Daoy (cell line): ENCODE data around the gene EIF3B. TPM values are rescaled to one million over a fixed set of nuclear protein-coding genes. Genes with fewer than 3 reads are reported as not detected.
"Not testable (repeated sequence)": the region's sequence is repeated elsewhere in the genome, so short reads cannot be mapped to it uniquely, and the experiment has no call there.

ENCODE experiments used
- DNase-seq: peaks from one replicate; pipeline ENCODE4 v3.0.0-alpha.2; 2015; ENCODE audit warnings: low read depth
- total RNA-seq: library from RNA; depleted of rRNA; stranded (reverse); fragments of >200 nt; shearing (Covaris generic); gene quantifications from 2 replicates; pipeline ENCODE4 v1.2.3, GENCODE V29; 2014; rRNA removed

EIF3B gene
- total RNA-seq, result 334 and 348 TPM in 2 replicates

GRCh38 chr7:2354186-2354938 is at the start of gene EIF3B:
EIF3B (plus strand) TSS chr7:2354827; CDS start chr7:2354922, 95 bp downstream.
- DNase-seq, result peak; percentile 96

- not testable (repeated sequence) for DNase-seq
These were observed 49.4 kb upstream of the EIF3B start for GRCh38 chr7:2305258-2305657.

GRCh38 chr7:2306688-2307087 is 47.9 kb upstream of the EIF3B start:
- DNase-seq, result no peak

- DNase-seq, result no peak
These were observed 46.9 kb upstream of the EIF3B start for GRCh38 chr7:2307690-2308107.

GRCh38 chr7:2309889-2310331 is 44.7 kb upstream of the EIF3B start:
- DNase-seq, result peak; percentile 90

GRCh38 chr7:2312267-2312929 is 42.2 kb upstream of the EIF3B start:
- DNase-seq, result no peak

GRCh38 chr7:2313450-2314208 is 41.0 kb upstream of the EIF3B start:
- DNase-seq, result peak; percentile 39

- peak; percentile 94 for DNase-seq
These were observed 40.2 kb upstream of the EIF3B start, which contains the start of gene SNX8 for GRCh38 chr7:2314209-2314955. SNX8 (minus strand) TSS chr7:2314441; CDS start chr7:2314421, 20 bp downstream.

- DNase-seq, result not testable (repeated sequence)
These were observed 39.6 kb upstream of the EIF3B start for GRCh38 chr7:2314956-2315530.

- DNase-seq, result no peak
These were observed 38.8 kb upstream of the EIF3B start for GRCh38 chr7:2315787-2316186.

GRCh38 chr7:2316578-2316977 is 38.0 kb upstream of the EIF3B start:
- no peak for DNase-seq

- no peak for DNase-seq
These were observed 36.9 kb upstream of the EIF3B start for GRCh38 chr7:2317556-2318293.

- no peak for DNase-seq
These were observed 33.6 kb upstream of the EIF3B start for GRCh38 chr7:2321020-2321419.

- no peak for DNase-seq
These were observed 29.5 kb upstream of the EIF3B start for GRCh38 chr7:2325162-2325561.

GRCh38 chr7:2326951-2327350 is 27.7 kb upstream of the EIF3B start:
- no peak for DNase-seq

- no peak for DNase-seq
These were observed 24.1 kb upstream of the EIF3B start for GRCh38 chr7:2330493-2330892.

- no peak for DNase-seq
These were observed 22.9 kb upstream of the EIF3B start for GRCh38 chr7:2331707-2332106.

- DNase-seq, result not testable (repeated sequence)
These were observed 21.9 kb upstream of the EIF3B start for GRCh38 chr7:2332606-2333231.

GRCh38 chr7:2336626-2337299 is 17.9 kb upstream of the EIF3B start:
- DNase-seq, result no peak
